ENCODE data around the gene PTGER1. TPM values are rescaled to one million over a fixed set of nuclear protein-coding genes. Genes with fewer than 3 reads are reported as not detected.

Gene PTGER1
- total RNA-seq, 1 experiment from 2014 or later, result not detected

- DNase-seq (ENCODE audit: low read depth), result no peak
Measured at GRCh38 chr19:14442891-14443631, 32.1 kb downstream of the PTGER1 start.

GRCh38 chr19:14441041-14441938 is 33.9 kb downstream of the PTGER1 start:
- DNase-seq (ENCODE audit: low read depth), result no peak

GRCh38 chr19:14440049-14440448 is 35.1 kb downstream of the PTGER1 start:
- no peak for DNase-seq (ENCODE audit: low read depth)

- no peak for DNase-seq (ENCODE audit: low read depth)
Measured at GRCh38 chr19:14439014-14439413, 36.1 kb downstream of the PTGER1 start.

- no peak for DNase-seq (ENCODE audit: low read depth)
Measured at GRCh38 chr19:14437578-14438140, 37.5 kb downstream of the PTGER1 start.

- no peak for DNase-seq (ENCODE audit: low read depth)
Measured at GRCh38 chr19:14435320-14436050, 39.7 kb downstream of the PTGER1 start.

GRCh38 chr19:14434543-14435319 is 40.4 kb downstream of the PTGER1 start:
- peak; percentile 78 for DNase-seq (ENCODE audit: low read depth)

GRCh38 chr19:14433554-14434501 is 41.3 kb downstream of the PTGER1 start:
- DNase-seq (ENCODE audit: low read depth), result no peak

- no peak for DNase-seq (ENCODE audit: low read depth)
Measured at GRCh38 chr19:14432791-14433553, 42.2 kb downstream of the PTGER1 start, which contains the start of gene PKN1. PKN1 (plus strand) TSS chr19:14433306; CDS start chr19:14433522, 216 bp downstream.

- DNase-seq (ENCODE audit: low read depth), result no peak
Measured at GRCh38 chr19:14430712-14431111, 44.4 kb downstream of the PTGER1 start.

- DNase-seq (ENCODE audit: low read depth), result no peak
Measured at GRCh38 chr19:14428882-14429416, 46.2 kb downstream of the PTGER1 start.

- peak; percentile 28 for DNase-seq (ENCODE audit: low read depth)
Measured at GRCh38 chr19:14427461-14427860, 47.7 kb downstream of the PTGER1 start.

- DNase-seq (ENCODE audit: low read depth), result no peak
Measured at GRCh38 chr19:14425696-14426138, 49.4 kb downstream of the PTGER1 start.

Other genes starting within 250 kb of the PTGER1 start
- gene ADGRE5, start 93.9 kb downstream of the PTGER1 start, total RNA-seq (2014; rRNA removed), result 43.5 and 47.7 TPM in 2 replicates
- gene DDX39A, start 56.0 kb downstream of the PTGER1 start, total RNA-seq (2014; rRNA removed), result 170 and 176 TPM in 2 replicates
- gene PKN1, start 42.0 kb downstream of the PTGER1 start, total RNA-seq (2014; rRNA removed), result 77.8 and 84.8 TPM in 2 replicates
- 140 and 155 TPM in 2 replicates for gene GIPC1, start 20.8 kb upstream of the PTGER1 start, total RNA-seq (2014; rRNA removed)
- gene DNAJB1, start 43.0 kb upstream of the PTGER1 start, total RNA-seq (2014; rRNA removed), result 93.3 and 107 TPM in 2 replicates
- 59.6 and 79.7 TPM in 2 replicates for gene TECR, start 54.2 kb upstream of the PTGER1 start, total RNA-seq (2014; rRNA removed)
- gene NDUFB7, start 96.7 kb upstream of the PTGER1 start, total RNA-seq (2014; rRNA removed), result 255 and 341 TPM in 2 replicates
- gene CLEC17A, start 107.7 kb upstream of the PTGER1 start, total RNA-seq (2014; rRNA removed), result not detected in 2 replicates
- gene ADGRE3, start 199.5 kb upstream of the PTGER1 start, total RNA-seq (2014; rRNA removed), result not detected in 2 replicates
- gene ZNF333, start 214.7 kb upstream of the PTGER1 start, total RNA-seq (2014; rRNA removed), result 12.9 and 16.9 TPM in 2 replicates